ENCODE data around the gene PPP2R2C.
A peak's percentile ranks its signal among the peaks of the same experiment; 100 is the strongest.

Gene PPP2R2C

GRCh38 chr4:6475492-6476020 lies 3.1 kb upstream of the PPP2R2C start:
- Histone ChIP-seq H3K4me3 (ENCODE audit: low read length, poor library complexity, severe bottlenecking) (no peak overlapping the region), H3K9me3 (ENCODE audit: insufficient read depth, low read depth, low read length) (no peaks in the 10 kb centered on the region), H3K9me2 (replicated peaks; ENCODE audit: low read depth, low read length) (no peaks in the 10 kb centered on the region), H3F3A (ENCODE audit: low read depth) (no peaks in the 10 kb centered on the region), H3K4me1 (ENCODE audit: insufficient read depth, low read length, poor library complexity, severe bottlenecking) (no peaks in the 10 kb centered on the region), H3K27me3 (ENCODE audit: insufficient read depth, low read length, poor library complexity, severe bottlenecking) (no peaks in the 10 kb centered on the region), H3K36me3 (ENCODE audit: insufficient read depth, low read length) (no peaks in the 10 kb centered on the region), H3K4me2 (ENCODE audit: low read depth, low read length, poor library complexity, severe bottlenecking) (no peak overlapping the region), H4K20me1 (ENCODE audit: insufficient read depth, low read length, poor library complexity, severe bottlenecking) (no peaks in the 10 kb centered on the region), H3K79me2 (ENCODE audit: insufficient read depth, low read length) (no peaks in the 10 kb centered on the region), H2AFZ (ENCODE audit: low read length) (no peak overlapping the region), H3K9ac (ENCODE audit: low read depth, low read length, poor library complexity, severe bottlenecking) (no peak overlapping the region)
- TF ChIP-seq EZH2phosphoT487 (IDR thresholded peaks at IDR 0.05; ENCODE audit: borderline replicate concordance) (no peak), CTCF (conservative IDR thresholded peaks at IDR 0.05; ENCODE audit: low read length) (no peak)

DNA sequence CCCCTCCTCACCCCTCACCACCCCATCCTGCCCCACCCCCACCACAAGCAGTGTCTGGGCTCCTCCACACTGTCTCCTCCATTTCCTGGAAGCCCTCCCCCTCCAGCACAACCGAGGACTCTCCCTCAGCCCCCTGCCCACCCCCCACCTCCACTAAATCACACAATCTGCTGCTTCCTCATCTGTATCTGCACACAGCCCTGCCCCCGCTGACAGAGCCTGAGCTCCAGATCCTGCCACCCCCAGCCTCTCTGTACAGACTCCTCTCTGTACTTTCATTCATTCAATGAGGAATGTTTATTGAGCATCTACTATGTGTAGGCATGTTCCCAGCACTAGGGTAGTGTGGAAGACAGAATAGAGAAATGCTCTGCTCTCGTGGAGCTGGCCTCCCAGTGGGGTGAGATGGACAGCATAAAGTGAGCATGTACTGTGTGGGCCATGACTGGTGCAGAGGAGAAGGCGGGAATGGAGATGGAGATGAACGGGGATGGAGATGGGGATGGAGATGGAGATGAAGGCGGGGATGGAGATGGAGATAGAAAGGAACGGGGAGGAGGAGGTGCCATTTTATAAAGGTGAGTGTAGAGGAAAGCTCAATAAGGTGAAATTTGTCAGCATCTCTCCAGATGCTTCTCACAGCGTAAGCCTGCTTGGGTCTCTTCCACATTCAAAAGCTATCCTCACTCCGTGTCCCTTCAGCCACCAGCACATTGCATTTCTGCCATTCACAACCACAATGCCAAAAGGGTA lies 2.5 kb upstream of the PPP2R2C start:
- no peaks in the 10 kb centered on the region for H3K4me1 ChIP-seq (ENCODE audit: insufficient read depth, low read length, poor library complexity, severe bottlenecking)
- H3K27me3 ChIP-seq (ENCODE audit: insufficient read depth, low read length, poor library complexity, severe bottlenecking): no peaks in the 10 kb centered on the region
- H2AFZ ChIP-seq (ENCODE audit: low read length): no peak overlapping the region
- no peaks in the 10 kb centered on the region for H3K9me2 ChIP-seq (replicated peaks; ENCODE audit: low read depth, low read length)
- no peaks in the 10 kb centered on the region for H4K20me1 ChIP-seq (ENCODE audit: insufficient read depth, low read length, poor library complexity, severe bottlenecking)
- no peaks in the 10 kb centered on the region for H3K79me2 ChIP-seq (ENCODE audit: insufficient read depth, low read length)
- TF ChIP-seq EZH2phosphoT487 (IDR thresholded peaks at IDR 0.05; ENCODE audit: borderline replicate concordance) (no peak), CTCF (conservative IDR thresholded peaks at IDR 0.05; ENCODE audit: low read length) (no peak)
- no peak overlapping the region for H3K9ac ChIP-seq (ENCODE audit: low read depth, low read length, poor library complexity, severe bottlenecking)
- no peaks in the 10 kb centered on the region for H3K9me3 ChIP-seq (ENCODE audit: insufficient read depth, low read depth, low read length)
- H3K4me2 ChIP-seq (ENCODE audit: low read depth, low read length, poor library complexity, severe bottlenecking): no peak overlapping the region
- H3K36me3 ChIP-seq (ENCODE audit: insufficient read depth, low read length): no peaks in the 10 kb centered on the region
- H3F3A ChIP-seq (ENCODE audit: low read depth): no peaks in the 10 kb centered on the region
- no peak overlapping the region for H3K4me3 ChIP-seq (ENCODE audit: low read length, poor library complexity, severe bottlenecking)

DNA sequence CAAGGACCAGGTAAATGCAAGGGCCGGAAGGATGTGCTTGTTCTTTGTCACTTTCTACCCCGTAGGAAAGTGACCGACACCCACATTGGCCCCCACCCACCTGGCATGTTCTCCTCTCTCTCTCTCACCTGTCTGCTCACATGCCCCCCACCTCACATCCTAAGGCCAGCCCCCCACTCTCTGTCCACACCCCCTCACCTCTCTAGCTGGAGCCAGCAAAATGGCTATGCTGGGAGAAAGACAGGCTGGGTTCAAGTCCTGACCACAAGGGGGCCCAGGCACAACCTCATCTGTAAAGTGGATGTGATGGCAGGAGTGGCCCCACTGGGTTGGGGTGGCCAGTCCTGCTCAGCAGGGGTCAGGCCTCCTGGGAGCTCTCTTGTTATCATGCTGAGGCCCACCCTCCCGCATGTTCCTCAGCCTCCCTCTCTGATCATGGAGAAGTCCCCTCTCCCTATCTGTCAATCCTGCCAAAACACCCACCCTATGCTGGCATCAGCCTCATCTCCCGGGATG lies 1.7 kb upstream of the PPP2R2C start:
- Histone ChIP-seq H4K20me1 (ENCODE audit: insufficient read depth, low read length, poor library complexity, severe bottlenecking) (no peaks in the 10 kb centered on the region), H3K79me2 (ENCODE audit: insufficient read depth, low read length) (no peaks in the 10 kb centered on the region), H3K27me3 (ENCODE audit: insufficient read depth, low read length, poor library complexity, severe bottlenecking) (no peaks in the 10 kb centered on the region), H3K4me3 (ENCODE audit: low read length, poor library complexity, severe bottlenecking) (no peak overlapping the region), H3K9ac (ENCODE audit: low read depth, low read length, poor library complexity, severe bottlenecking) (no peak overlapping the region), H3K9me2 (replicated peaks; ENCODE audit: low read depth, low read length) (no peaks in the 10 kb centered on the region), H2AFZ (ENCODE audit: low read length) (no peak overlapping the region), H3K4me1 (ENCODE audit: insufficient read depth, low read length, poor library complexity, severe bottlenecking) (no peaks in the 10 kb centered on the region), H3K36me3 (ENCODE audit: insufficient read depth, low read length) (no peaks in the 10 kb centered on the region), H3K4me2 (ENCODE audit: low read depth, low read length, poor library complexity, severe bottlenecking) (no peak overlapping the region), H3F3A (ENCODE audit: low read depth) (no peaks in the 10 kb centered on the region), H3K9me3 (ENCODE audit: insufficient read depth, low read depth, low read length) (no peaks in the 10 kb centered on the region)
- no peak for TF ChIP-seq EZH2phosphoT487 (IDR thresholded peaks at IDR 0.05; ENCODE audit: borderline replicate concordance)
- peak; percentile 25; the same call in 1 of the 2 replicates for TF ChIP-seq CTCF (conservative IDR thresholded peaks at IDR 0.05; ENCODE audit: low read length)
